HFFc6 (cell line): ENCODE data around the gene PODXL2. TPM values are rescaled to one million over a fixed set of nuclear protein-coding genes. Genes with fewer than 3 reads are reported as not detected.
"Not testable (repeated sequence)": the region's sequence is repeated elsewhere in the genome, so short reads cannot be mapped to it uniquely, and the experiment has no call there.

Experiments used
- DNase-seq: peaks from one replicate; pipeline ENCODE4 v3.0.0-alpha.2; 2018
- H3K27ac Mint-ChIP-seq: 2 replicates; pipeline ENCODE4 v1.8.0; 2020; ENCODE audit warnings: mild to moderate bottlenecking, mixed read lengths
- H3K27me3 Mint-ChIP-seq: 2 replicates; pipeline ENCODE4 v1.8.0; 2021; ENCODE audit warnings: mild to moderate bottlenecking, moderate library complexity, mixed read lengths; ENCODE audit not compliant: insufficient read depth
- H3K36me3 Mint-ChIP-seq: 2 replicates; pipeline ENCODE4 v1.8.0; 2021; ENCODE audit warnings: low read depth, mixed read lengths
- H3K4me1 Mint-ChIP-seq: 2 replicates; pipeline ENCODE4 v1.8.0; 2020; ENCODE audit warnings: low read depth, mixed read lengths
- H3K4me3 Mint-ChIP-seq: 2 replicates; pipeline ENCODE4 v1.8.0; 2020; ENCODE audit warnings: mild to moderate bottlenecking, moderate library complexity, mixed read lengths
- H3K9me3 Mint-ChIP-seq: 2 replicates; pipeline ENCODE4 v1.8.0; 2020; ENCODE audit warnings: mild to moderate bottlenecking, mixed read lengths
- total RNA-seq, 6 experiments: library from RNA; stranded (reverse); fragmentation: NEBNext Ultra II Directional; extraction: Animal tissue kit (Norgen Biotek cat#: 25700); gene quantifications; 2 replicates in 1 of 6; 3 replicates in 5 of 6; pipeline ENCODE4 v1.2.3, GENCODE V29; 2021
- TF ChIP-seq, protein P1 (sequence below): fragments of 200-600 bp; sonication (generic); IDR thresholded peaks from 2 replicates; pipeline ENCODE4 v1.5.0; 2021; ENCODE audit warnings: antibody characterized with exemption, mild to moderate bottlenecking

Gene PODXL2
- total RNA-seq, 6 experiments from 2014 or later = 0.09 TPM; not detected in 5

DNA sequence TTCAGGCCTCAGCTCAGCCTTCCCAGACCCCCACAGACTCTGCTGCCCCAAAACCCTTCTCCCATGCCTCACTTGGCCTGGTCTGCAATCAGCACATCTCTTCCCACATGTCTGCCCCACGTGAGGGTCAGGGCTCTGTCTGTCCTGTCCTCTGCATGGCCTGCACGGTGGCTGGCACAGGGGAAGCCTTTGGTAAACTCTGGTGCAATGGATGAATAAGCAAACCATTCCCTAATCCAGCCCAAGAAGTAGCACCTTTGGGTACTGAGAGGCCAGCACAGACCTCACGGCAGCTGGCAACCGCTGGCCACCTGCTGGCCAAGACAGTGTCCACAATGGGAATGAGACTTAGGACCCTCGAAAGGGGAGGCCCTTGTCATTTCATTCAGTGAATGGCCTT lies 71.4 kb downstream of the PODXL2 start:
- Mint-ChIP-seq H3K27me3 (peaks cover 2% of the 10 kb centered on the region), H3K27ac (no peak overlapping the region), H3K36me3 (peaks cover 26% of the 10 kb centered on the region)

DNA sequence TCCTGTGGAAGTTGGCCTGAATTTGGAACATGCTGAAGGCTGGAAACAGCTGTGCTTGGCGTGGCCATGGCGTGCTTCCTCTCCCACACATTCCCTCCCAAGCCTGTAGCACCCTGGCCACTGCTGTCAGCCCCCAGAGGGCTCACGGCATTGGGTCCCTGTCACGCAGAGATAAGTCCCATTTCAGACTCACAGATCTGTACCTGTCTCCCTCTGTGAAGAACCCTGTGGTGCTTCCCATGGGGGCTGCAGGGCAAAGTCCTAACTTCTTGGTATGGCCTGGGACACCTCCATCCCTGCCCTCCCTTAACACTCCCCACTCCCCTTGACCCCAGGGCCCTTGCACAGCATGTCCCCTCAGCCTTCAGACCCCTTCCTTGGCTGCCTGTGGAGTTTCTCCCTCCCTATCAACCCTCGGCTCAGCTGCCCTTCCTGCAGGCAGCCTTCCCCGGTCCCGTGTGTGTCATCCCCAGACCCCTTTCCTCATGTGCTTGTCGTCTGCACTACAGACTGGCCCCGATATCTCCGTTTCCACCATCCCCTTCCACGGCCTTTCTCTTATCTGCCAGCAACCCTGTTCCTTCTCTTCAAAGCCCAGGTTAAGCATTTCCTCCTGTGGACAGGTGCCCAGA lies 72.4 kb downstream of the PODXL2 start:
- TF ChIP-seq, protein P1, sequence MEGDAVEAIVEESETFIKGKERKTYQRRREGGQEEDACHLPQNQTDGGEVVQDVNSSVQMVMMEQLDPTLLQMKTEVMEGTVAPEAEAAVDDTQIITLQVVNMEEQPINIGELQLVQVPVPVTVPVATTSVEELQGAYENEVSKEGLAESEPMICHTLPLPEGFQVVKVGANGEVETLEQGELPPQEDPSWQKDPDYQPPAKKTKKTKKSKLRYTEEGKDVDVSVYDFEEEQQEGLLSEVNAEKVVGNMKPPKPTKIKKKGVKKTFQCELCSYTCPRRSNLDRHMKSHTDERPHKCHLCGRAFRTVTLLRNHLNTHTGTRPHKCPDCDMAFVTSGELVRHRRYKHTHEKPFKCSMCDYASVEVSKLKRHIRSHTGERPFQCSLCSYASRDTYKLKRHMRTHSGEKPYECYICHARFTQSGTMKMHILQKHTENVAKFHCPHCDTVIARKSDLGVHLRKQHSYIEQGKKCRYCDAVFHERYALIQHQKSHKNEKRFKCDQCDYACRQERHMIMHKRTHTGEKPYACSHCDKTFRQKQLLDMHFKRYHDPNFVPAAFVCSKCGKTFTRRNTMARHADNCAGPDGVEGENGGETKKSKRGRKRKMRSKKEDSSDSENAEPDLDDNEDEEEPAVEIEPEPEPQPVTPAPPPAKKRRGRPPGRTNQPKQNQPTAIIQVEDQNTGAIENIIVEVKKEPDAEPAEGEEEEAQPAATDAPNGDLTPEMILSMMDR = no peak
- Mint-ChIP-seq H3K4me1 (peaks cover 41% of the 10 kb centered on the region), H3K4me3 (no peak overlapping the region), H3K9me3 (peaks cover 8% of the 10 kb centered on the region; the same call in 1 of the 2 replicates), H3K27me3 (peaks cover 2% of the 10 kb centered on the region), H3K27ac (peak overlapping the region; percentile 39; the same call in 1 of the 2 replicates), H3K36me3 (peaks cover 35% of the 10 kb centered on the region)
- no peak for DNase-seq

More for the DNA sequence above, 71.4 kb downstream of the PODXL2 start:
- TF ChIP-seq, protein P1 = peak; percentile 40
- Mint-ChIP-seq H3K4me1 (peaks cover 48% of the 10 kb centered on the region), H3K9me3 (peaks cover 8% of the 10 kb centered on the region; the same call in 1 of the 2 replicates), H3K4me3 (no peak overlapping the region)
- DNase-seq = no peak

DNA sequence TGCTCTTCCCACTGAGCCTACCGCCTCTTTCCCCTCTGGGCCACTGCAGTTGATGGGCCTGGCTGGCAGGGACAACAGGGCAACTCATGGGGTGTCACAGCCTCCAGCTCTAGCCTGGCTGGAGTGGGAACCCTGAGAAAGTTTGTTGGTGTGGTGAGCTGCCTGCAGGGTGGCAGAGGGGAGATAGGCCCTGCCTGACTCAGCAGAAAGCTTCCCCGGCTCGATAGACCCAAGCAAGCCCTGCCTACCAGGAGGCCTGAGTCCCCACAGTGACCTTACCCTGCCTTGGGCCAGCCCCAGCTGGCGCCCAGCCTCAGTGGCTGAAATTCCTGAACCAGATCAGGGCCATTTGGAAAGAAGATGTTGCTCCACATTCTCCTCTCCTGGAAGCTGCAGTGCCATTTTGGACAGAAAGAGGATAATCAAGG lies 73.2 kb downstream of the PODXL2 start:
- Mint-ChIP-seq H3K9me3 (peaks cover 8% of the 10 kb centered on the region; the same call in 1 of the 2 replicates), H3K27ac (no peak overlapping the region), H3K27me3 (peaks cover 2% of the 10 kb centered on the region), H3K4me3 (no peak overlapping the region), H3K36me3 (peaks cover 35% of the 10 kb centered on the region), H3K4me1 (peaks cover 34% of the 10 kb centered on the region)
- DNase-seq = no peak
- TF ChIP-seq, protein P1 = no peak

DNA sequence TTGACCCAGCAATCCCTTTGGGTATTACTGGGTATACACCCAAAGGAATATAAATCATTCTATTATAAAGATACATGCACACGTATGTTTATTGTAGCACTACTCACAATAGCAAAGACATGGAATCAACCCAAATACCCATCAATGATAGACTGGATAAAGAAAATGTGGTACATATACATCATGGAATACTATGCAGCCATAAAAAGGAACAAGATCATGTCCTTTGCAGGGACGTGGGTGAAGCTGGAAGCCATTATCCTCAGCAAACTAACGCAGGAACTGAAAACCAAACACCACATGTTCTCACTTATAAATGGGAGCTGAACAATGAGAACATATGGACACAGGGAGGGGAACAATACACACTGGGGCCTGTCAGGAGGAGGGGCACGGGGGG lies 75.9 kb downstream of the PODXL2 start:
- not testable (repeated sequence) for DNase-seq, H3K27me3 Mint-ChIP-seq, H3K9me3 Mint-ChIP-seq, H3K27ac Mint-ChIP-seq, H3K4me3 Mint-ChIP-seq
- peaks cover 14% of the 10 kb centered on the region for H3K4me1 Mint-ChIP-seq
- H3K36me3 Mint-ChIP-seq = peaks cover 35% of the 10 kb centered on the region

DNA sequence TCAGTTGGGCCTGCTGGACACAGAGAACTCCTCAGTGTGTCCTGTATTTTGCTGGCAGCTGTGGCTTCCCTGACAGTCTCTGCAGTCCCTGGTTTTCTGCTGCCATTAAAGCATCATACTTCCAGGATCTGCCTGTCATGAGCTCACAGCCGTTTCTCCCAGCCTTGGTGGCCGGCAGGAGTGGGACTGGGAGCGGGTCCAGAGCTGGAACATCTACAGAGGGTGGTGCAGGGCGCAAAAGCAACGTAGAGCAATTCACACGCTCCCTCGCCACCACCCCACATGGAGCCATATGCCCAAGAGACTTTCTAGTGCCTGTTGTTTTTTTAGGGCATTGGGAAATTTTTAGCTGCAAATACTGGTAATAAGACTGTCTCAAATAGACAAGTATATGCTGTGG lies 77.3 kb downstream of the PODXL2 start:
- Mint-ChIP-seq H3K27me3 (peaks cover 2% of the 10 kb centered on the region; the same call in 1 of the 2 replicates), H3K4me3 (no peak overlapping the region), H3K36me3 (peaks cover 39% of the 10 kb centered on the region), H3K9me3 (peaks cover 8% of the 10 kb centered on the region; the same call in 1 of the 2 replicates), H3K27ac (no peak overlapping the region), H3K4me1 (peaks cover 22% of the 10 kb centered on the region)
- no peak for DNase-seq
- TF ChIP-seq, protein P1 = no peak

DNA sequence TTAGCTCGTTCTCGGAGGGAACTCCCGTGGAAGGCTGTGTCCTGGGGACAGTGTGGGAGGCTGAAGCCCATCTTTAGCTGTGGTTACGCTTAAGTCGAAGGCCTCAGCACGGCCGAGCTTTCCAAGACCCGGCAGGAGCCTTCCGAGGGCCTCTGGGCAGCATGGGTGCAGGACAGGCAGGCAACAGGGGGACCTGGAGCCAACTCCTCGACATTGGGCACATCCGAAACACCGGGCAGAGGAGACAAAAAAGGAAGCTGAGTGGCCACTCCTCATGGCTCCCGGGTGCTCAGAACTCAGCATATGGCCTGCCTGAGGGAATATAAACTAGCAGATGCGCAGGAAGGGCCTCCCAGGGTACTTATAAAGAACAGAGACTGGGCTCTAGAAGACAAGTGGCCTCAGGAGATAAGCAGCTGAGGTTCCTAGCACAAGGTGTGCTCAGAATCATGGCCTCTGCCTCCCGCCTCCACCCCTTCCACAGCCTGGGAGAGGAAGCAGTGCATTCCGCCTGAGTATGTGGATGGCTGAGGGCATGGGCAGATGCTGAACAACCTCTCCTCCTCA lies 77.9 kb downstream of the PODXL2 start:
- H3K27me3 Mint-ChIP-seq = peaks cover 2% of the 10 kb centered on the region; the same call in 1 of the 2 replicates
- no peak for DNase-seq
- TF ChIP-seq, protein P1 = no peak
- no peak overlapping the region for H3K27ac Mint-ChIP-seq
- peaks cover 8% of the 10 kb centered on the region; the same call in 1 of the 2 replicates for H3K9me3 Mint-ChIP-seq
- peaks cover 22% of the 10 kb centered on the region for H3K4me1 Mint-ChIP-seq
- H3K4me3 Mint-ChIP-seq = no peak overlapping the region
- H3K36me3 Mint-ChIP-seq = peaks cover 39% of the 10 kb centered on the region
